PC-9 (cell line): ENCODE measurements around the gene ETHE1.

Experiments
- EZH2 ChIP-seq: fragments of 200-600 bp; sonication (generic); IDR thresholded peaks from 2 replicates; pipeline ENCODE4 v1.8.0; 2017; ENCODE audit warnings: antibody characterized with exemption, low read depth
- TF ChIP-seq, protein P1 (sequence below): fragments of 200-600 bp; sonication (generic); conservative IDR thresholded peaks from 2 replicates; pipeline ENCODE4 v1.6.1; 2017; ENCODE audit warnings: mixed run types, antibody characterized with exemption, mild to moderate bottlenecking, moderate library complexity

DNA sequence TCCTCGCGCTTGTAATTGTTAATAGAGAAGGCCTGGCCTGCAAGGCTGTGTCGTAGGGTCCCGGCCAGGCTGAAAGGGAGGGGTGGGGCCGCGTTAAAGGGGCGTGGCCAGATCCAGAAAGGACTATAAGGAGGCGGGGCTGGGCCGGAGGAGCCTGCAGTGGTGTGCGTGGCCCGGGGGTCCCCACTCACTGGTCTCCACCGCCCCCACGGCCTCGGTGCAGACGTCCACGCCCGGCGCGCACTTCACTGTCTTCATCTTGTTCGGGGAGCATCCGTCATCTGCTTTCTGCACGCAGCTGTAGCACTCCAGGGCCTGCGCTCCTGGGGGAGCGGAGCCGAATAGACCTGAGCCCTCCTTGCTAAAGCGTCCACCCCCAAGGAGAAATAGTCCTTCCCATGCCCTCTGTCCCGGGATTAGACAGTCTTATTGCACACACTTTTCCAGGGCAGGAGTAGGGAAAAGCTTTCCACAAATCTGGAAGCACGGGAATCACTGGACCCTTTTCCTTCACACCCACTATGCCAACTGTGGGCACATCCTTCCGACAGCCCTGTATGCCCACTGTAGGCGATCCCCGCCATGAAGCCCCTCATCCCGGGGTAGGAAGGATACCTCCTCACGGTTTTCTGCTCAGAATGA is 62.7 kb downstream of the ETHE1 start:
- no peak for TF ChIP-seq EZH2
- TF ChIP-seq, protein P1, sequence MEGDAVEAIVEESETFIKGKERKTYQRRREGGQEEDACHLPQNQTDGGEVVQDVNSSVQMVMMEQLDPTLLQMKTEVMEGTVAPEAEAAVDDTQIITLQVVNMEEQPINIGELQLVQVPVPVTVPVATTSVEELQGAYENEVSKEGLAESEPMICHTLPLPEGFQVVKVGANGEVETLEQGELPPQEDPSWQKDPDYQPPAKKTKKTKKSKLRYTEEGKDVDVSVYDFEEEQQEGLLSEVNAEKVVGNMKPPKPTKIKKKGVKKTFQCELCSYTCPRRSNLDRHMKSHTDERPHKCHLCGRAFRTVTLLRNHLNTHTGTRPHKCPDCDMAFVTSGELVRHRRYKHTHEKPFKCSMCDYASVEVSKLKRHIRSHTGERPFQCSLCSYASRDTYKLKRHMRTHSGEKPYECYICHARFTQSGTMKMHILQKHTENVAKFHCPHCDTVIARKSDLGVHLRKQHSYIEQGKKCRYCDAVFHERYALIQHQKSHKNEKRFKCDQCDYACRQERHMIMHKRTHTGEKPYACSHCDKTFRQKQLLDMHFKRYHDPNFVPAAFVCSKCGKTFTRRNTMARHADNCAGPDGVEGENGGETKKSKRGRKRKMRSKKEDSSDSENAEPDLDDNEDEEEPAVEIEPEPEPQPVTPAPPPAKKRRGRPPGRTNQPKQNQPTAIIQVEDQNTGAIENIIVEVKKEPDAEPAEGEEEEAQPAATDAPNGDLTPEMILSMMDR: no peak
